Measurements from ENCODE around the gene PKLR.

The PKLR gene

GRCh38 chr1:155324717-155325602 lies 23.7 kb upstream of the PKLR start:
- H3K36me3 ChIP-seq (ENCODE audit: control insufficient read depth, insufficient read depth, low read length) = peaks cover 43% of the 10 kb centered on the region
- 9 to 11% methylated on average over 36 to 50 of the region's 59 CpGs for WGBS, 2 experiments (ENCODE audit: insufficient coverage in 2 of 2)
- peak overlapping the region; percentile 88 for H3K27ac ChIP-seq (ENCODE audit: low read depth, low read length, severe bottlenecking)
- H3K4me3 ChIP-seq (ENCODE audit: extremely low read depth, insufficient read depth, low read length, poor library complexity, severe bottlenecking) = peak overlapping the region; percentile 73
- H3K4me1 ChIP-seq (ENCODE audit: control insufficient read depth, insufficient read depth, low read length, poor library complexity, severe bottlenecking) = peaks cover 32% of the 10 kb centered on the region
- no peaks in the 10 kb centered on the region for H3K9me3 ChIP-seq (ENCODE audit: control insufficient read depth, low read length)

GRCh38 chr1:155324037-155324716 lies 22.9 kb upstream of the PKLR start:
- Histone ChIP-seq H3K9me3 (ENCODE audit: control insufficient read depth, low read length) (no peaks in the 10 kb centered on the region), H3K36me3 (ENCODE audit: control insufficient read depth, insufficient read depth, low read length) (peaks cover 48% of the 10 kb centered on the region), H3K4me3 (ENCODE audit: extremely low read depth, insufficient read depth, low read length, poor library complexity, severe bottlenecking) (peak overlapping the region; percentile 73), H3K4me1 (ENCODE audit: control insufficient read depth, insufficient read depth, low read length, poor library complexity, severe bottlenecking) (peaks cover 35% of the 10 kb centered on the region), H3K27ac (ENCODE audit: low read depth, low read length, severe bottlenecking) (peak overlapping the region; percentile 88)
- 0% methylated on average over 30 to 33 of the region's 44 CpGs for WGBS, 2 experiments (ENCODE audit: insufficient coverage in 2 of 2)

GRCh38 chr1:155323729-155324036 lies 22.4 kb upstream of the PKLR start:
- H3K27ac ChIP-seq (ENCODE audit: low read depth, low read length, severe bottlenecking) = peak overlapping the region; percentile 88
- H3K4me1 ChIP-seq (ENCODE audit: control insufficient read depth, insufficient read depth, low read length, poor library complexity, severe bottlenecking) = peaks cover 35% of the 10 kb centered on the region
- 0% methylated on average over 13 to 21 of the region's 29 CpGs for WGBS, 2 experiments (ENCODE audit: insufficient coverage in 2 of 2)
- H3K36me3 ChIP-seq (ENCODE audit: control insufficient read depth, insufficient read depth, low read length) = peaks cover 53% of the 10 kb centered on the region
- H3K4me3 ChIP-seq (ENCODE audit: extremely low read depth, insufficient read depth, low read length, poor library complexity, severe bottlenecking) = peak overlapping the region; percentile 73
- H3K9me3 ChIP-seq (ENCODE audit: control insufficient read depth, low read length) = no peaks in the 10 kb centered on the region

- Histone ChIP-seq H3K27ac (ENCODE audit: low read depth, low read length, severe bottlenecking) (peak overlapping the region; percentile 88), H3K36me3 (ENCODE audit: control insufficient read depth, insufficient read depth, low read length) (peaks cover 56% of the 10 kb centered on the region), H3K4me1 (ENCODE audit: control insufficient read depth, insufficient read depth, low read length, poor library complexity, severe bottlenecking) (peaks cover 40% of the 10 kb centered on the region), H3K4me3 (ENCODE audit: extremely low read depth, insufficient read depth, low read length, poor library complexity, severe bottlenecking) (peak overlapping the region; percentile 73), H3K9me3 (ENCODE audit: control insufficient read depth, low read length) (no peaks in the 10 kb centered on the region)
- WGBS, 2 experiments (ENCODE audit: insufficient coverage in 2 of 2) = 0% methylated on average over 33 to 40 of the region's 58 CpGs
Measured at GRCh38 chr1:155322953-155323728, 21.9 kb upstream of the PKLR start.

- Histone ChIP-seq H3K27ac (ENCODE audit: low read depth, low read length, severe bottlenecking) (peak overlapping the region; percentile 88), H3K4me1 (ENCODE audit: control insufficient read depth, insufficient read depth, low read length, poor library complexity, severe bottlenecking) (peaks cover 40% of the 10 kb centered on the region)
Measured at GRCh38 chr1:155322571-155322952, 21.3 kb upstream of the PKLR start.

GRCh38 chr1:155321639-155322503 lies 20.6 kb upstream of the PKLR start:
- H3K27ac ChIP-seq (ENCODE audit: low read depth, low read length, severe bottlenecking) = peak overlapping the region; percentile 88

More at GRCh38 chr1:155322571-155322952, 21.3 kb upstream of the PKLR start:
- WGBS, 2 experiments (ENCODE audit: insufficient coverage in 2 of 2) = 3 to 7% methylated on average over 18 to 25 of the region's 28 CpGs
- Histone ChIP-seq H3K4me3 (ENCODE audit: extremely low read depth, insufficient read depth, low read length, poor library complexity, severe bottlenecking) (peak overlapping the region; percentile 73), H3K36me3 (ENCODE audit: control insufficient read depth, insufficient read depth, low read length) (peaks cover 55% of the 10 kb centered on the region), H3K9me3 (ENCODE audit: control insufficient read depth, low read length) (no peaks in the 10 kb centered on the region)

GRCh38 chr1:155320661-155321617 lies 19.7 kb upstream of the PKLR start, which contains the start of gene RUSC1:
TSS of gene RUSC1 (plus strand) at chr1:155320894. CDS start at chr1:155321774, 880 bp downstream.
- H3K4me1 ChIP-seq (ENCODE audit: control insufficient read depth, insufficient read depth, low read length, poor library complexity, severe bottlenecking) = peaks cover 39% of the 10 kb centered on the region
- no peaks in the 10 kb centered on the region for H3K9me3 ChIP-seq (ENCODE audit: control insufficient read depth, low read length)
- peak within 1 kb of the TSS; percentile 16 for H3K27ac ChIP-seq (ENCODE audit: low read depth, low read length, severe bottlenecking)
- 50% methylated on average over 33 to 46 of the region's 51 CpGs for WGBS, 2 experiments (ENCODE audit: insufficient coverage in 2 of 2)
- H3K4me3 ChIP-seq (ENCODE audit: extremely low read depth, insufficient read depth, low read length, poor library complexity, severe bottlenecking) = peak within 1 kb of the TSS; percentile 11
- H3K36me3 ChIP-seq (ENCODE audit: control insufficient read depth, insufficient read depth, low read length) = peaks cover 54% of the 10 kb centered on the region

More at GRCh38 chr1:155321639-155322503, 20.6 kb upstream of the PKLR start:
- Histone ChIP-seq H3K4me1 (ENCODE audit: control insufficient read depth, insufficient read depth, low read length, poor library complexity, severe bottlenecking) (peaks cover 40% of the 10 kb centered on the region), H3K4me3 (ENCODE audit: extremely low read depth, insufficient read depth, low read length, poor library complexity, severe bottlenecking) (peak overlapping the region; percentile 73), H3K36me3 (ENCODE audit: control insufficient read depth, insufficient read depth, low read length) (peaks cover 54% of the 10 kb centered on the region), H3K9me3 (ENCODE audit: control insufficient read depth, low read length) (no peaks in the 10 kb centered on the region)
- 56 to 63% methylated on average over 18 to 25 of the region's 27 CpGs for WGBS, 2 experiments (ENCODE audit: insufficient coverage in 2 of 2)

GRCh38 chr1:155320252-155320651 lies 19.0 kb upstream of the PKLR start:
- 89 to 94% methylated on average over 9 to 11 of the region's 11 CpGs for WGBS, 2 experiments (ENCODE audit: insufficient coverage in 2 of 2)
- Histone ChIP-seq H3K4me3 (ENCODE audit: extremely low read depth, insufficient read depth, low read length, poor library complexity, severe bottlenecking) (peak overlapping the region; percentile 11), H3K27ac (ENCODE audit: low read depth, low read length, severe bottlenecking) (peak overlapping the region; percentile 2), H3K9me3 (ENCODE audit: control insufficient read depth, low read length) (no peaks in the 10 kb centered on the region), H3K4me1 (ENCODE audit: control insufficient read depth, insufficient read depth, low read length, poor library complexity, severe bottlenecking) (peaks cover 32% of the 10 kb centered on the region), H3K36me3 (ENCODE audit: control insufficient read depth, insufficient read depth, low read length) (peaks cover 51% of the 10 kb centered on the region)

GRCh38 chr1:155319536-155319935 lies 18.3 kb upstream of the PKLR start:
- Histone ChIP-seq H3K9me3 (ENCODE audit: control insufficient read depth, low read length) (no peaks in the 10 kb centered on the region), H3K27ac (ENCODE audit: low read depth, low read length, severe bottlenecking) (peak overlapping the region; percentile 2), H3K4me3 (ENCODE audit: extremely low read depth, insufficient read depth, low read length, poor library complexity, severe bottlenecking) (no peak overlapping the region), H3K36me3 (ENCODE audit: control insufficient read depth, insufficient read depth, low read length) (peaks cover 57% of the 10 kb centered on the region), H3K4me1 (ENCODE audit: control insufficient read depth, insufficient read depth, low read length, poor library complexity, severe bottlenecking) (peaks cover 31% of the 10 kb centered on the region)
- WGBS, 2 experiments (ENCODE audit: insufficient coverage in 2 of 2) = 94 to 100% methylated on average over 1 to 3 of the region's 5 CpGs

All from mesodermal cell (in vitro differentiated cells).